Kidney epithelial cell (primary cell): ENCODE results near the gene AAMP. TPM values are rescaled to one million over a fixed set of nuclear protein-coding genes. Genes with fewer than 3 reads are reported as not detected.

Experiments
- DNase-seq: peaks from one replicate; pipeline ENCODE4 v3.0.0-alpha.2; 2010; ENCODE audit warnings: low read depth
- H3K27me3 ChIP-seq: 2 replicates; pipeline ENCODE4 v1.6.0; 2011; ENCODE audit warnings: low read length; ENCODE audit not compliant: control insufficient read depth, insufficient read depth
- H3K36me3 ChIP-seq: 2 replicates; pipeline ENCODE4 v1.5.1; 2011; ENCODE audit warnings: low read length; ENCODE audit not compliant: control insufficient read depth, insufficient read depth
- H3K4me3 ChIP-seq: 2 replicates; pipeline ENCODE4 v1.5.1; 2011; ENCODE audit warnings: low read depth, mild to moderate bottlenecking, control low read depth, low read length
- CTCF ChIP-seq: IDR thresholded peaks from 2 replicates; pipeline ENCODE4 v1.5.1; 2011; ENCODE audit warnings: mild to moderate bottlenecking, moderate library complexity, low read length, control low read depth, inconsistent platforms; ENCODE audit not compliant: insufficient read depth, poor library complexity, severe bottlenecking
- total RNA-seq: library from RNA; depleted of rRNA; stranded (reverse); fragments of >200 nt; gene quantifications from 2 replicates; pipeline ENCODE4 v1.2.3, GENCODE V29; 2015

The AAMP gene
- total RNA-seq, 1 donor from 2014 or later, result 174 TPM

- DNase-seq, result no peak
- Histone ChIP-seq H3K27me3 (no peaks in the 10 kb centered on the region), H3K36me3 (no peaks in the 10 kb centered on the region), H3K4me3 (no peak overlapping the region)
- TF ChIP-seq CTCF, result no peak
Observed at GRCh38 chr2:218238887-218239286, 31.1 kb downstream of the AAMP start.

GRCh38 chr2:218236829-218237228 lies 33.1 kb downstream of the AAMP start:
- Histone ChIP-seq H3K36me3 (no peaks in the 10 kb centered on the region), H3K4me3 (no peak overlapping the region), H3K27me3 (no peaks in the 10 kb centered on the region)
- no peak for TF ChIP-seq CTCF
- no peak for DNase-seq

GRCh38 chr2:218235017-218235416 lies 34.9 kb downstream of the AAMP start:
- H3K27me3 ChIP-seq, result no peaks in the 10 kb centered on the region
- no peak for TF ChIP-seq CTCF
- no peak for DNase-seq
- no peaks in the 10 kb centered on the region for H3K36me3 ChIP-seq
- H3K4me3 ChIP-seq, result no peak overlapping the region

- no peaks in the 10 kb centered on the region for H3K27me3 ChIP-seq
- no peak overlapping the region for H3K4me3 ChIP-seq
- TF ChIP-seq CTCF, result no peak
- no peaks in the 10 kb centered on the region for H3K36me3 ChIP-seq
- no peak for DNase-seq
Observed at GRCh38 chr2:218234521-218234920, 35.4 kb downstream of the AAMP start.

GRCh38 chr2:218233543-218233942 lies 36.4 kb downstream of the AAMP start:
- Histone ChIP-seq H3K36me3 (no peaks in the 10 kb centered on the region), H3K4me3 (no peak overlapping the region), H3K27me3 (no peaks in the 10 kb centered on the region)
- DNase-seq, result no peak
- no peak for TF ChIP-seq CTCF

GRCh38 chr2:218230882-218231281 lies 39.1 kb downstream of the AAMP start:
- Histone ChIP-seq H3K4me3 (no peak overlapping the region), H3K27me3 (no peaks in the 10 kb centered on the region), H3K36me3 (no peaks in the 10 kb centered on the region)
- peak; percentile 69 for DNase-seq
- TF ChIP-seq CTCF, result peak; percentile 51
